NCI-H748 treated with DMSO at 0.1 percent for 48 hours (cell line): ENCODE results near the gene TECRL.

Source experiments
- DNase-seq: peaks from one replicate; lab custom pipeline; 2025; lab: John Stamatoyannopoulos, UW

Gene TECRL

GRCh38 chr4:64327237-64327636 is 82.0 kb downstream of the TECRL start:
- DNase-seq: no peak

- no peak for DNase-seq
These were observed 82.7 kb downstream of the TECRL start for GRCh38 chr4:64326507-64326906.

GRCh38 chr4:64306255-64306565 is 103.0 kb downstream of the TECRL start:
- DNase-seq: no peak

GRCh38 chr4:64305565-64306254 is 103.5 kb downstream of the TECRL start:
- no peak for DNase-seq

GRCh38 chr4:64272432-64272831 is 136.8 kb downstream of the TECRL start:
- DNase-seq: no peak

- DNase-seq: no peak
These were observed 137.6 kb downstream of the TECRL start for GRCh38 chr4:64271601-64272081.

GRCh38 chr4:64266669-64267068 is 142.6 kb downstream of the TECRL start:
- no peak for DNase-seq

GRCh38 chr4:64266263-64266662 is 143.0 kb downstream of the TECRL start:
- no peak for DNase-seq

- no peak for DNase-seq
These were observed 157.5 kb downstream of the TECRL start for GRCh38 chr4:64251781-64252180.

- DNase-seq: no peak
These were observed 158.8 kb downstream of the TECRL start for GRCh38 chr4:64250488-64250887.

GRCh38 chr4:64250061-64250460 is 159.2 kb downstream of the TECRL start:
- no peak for DNase-seq

GRCh38 chr4:64248186-64248585 is 161.1 kb downstream of the TECRL start:
- DNase-seq: no peak

- DNase-seq: no peak
These were observed 178.4 kb downstream of the TECRL start for GRCh38 chr4:64230709-64231310.
